Liver (tissue), 9 donors: ENCODE measurements around the gene NR6A1. TPM values are rescaled to one million over a fixed set of nuclear protein-coding genes. Genes with fewer than 3 reads are reported as not detected.

Source experiments
- DNase-seq: peaks from one replicate; pipeline ENCODE4 v3.0.0-alpha.2; 2017; ENCODE audit warnings: low spot score
- H3K27ac ChIP-seq, 2 donors: one replicate each; pipeline ENCODE4 v1.7.0; 2013; ENCODE audit warnings: inconsistent platforms in 2 of 2, low read length in 2 of 2, control low read depth in 1 of 2, low read depth in 1 of 2, mild to moderate bottlenecking in 1 of 2
- H3K27me3 ChIP-seq, 4 donors: one replicate each; pipeline versions ENCODE4 v1.6.1 to v1.7.0; 2013; ENCODE audit warnings: low read length in 3 of 4, inconsistent platforms in 1 of 4, mild to moderate bottlenecking in 1 of 4, moderate library complexity in 1 of 4; ENCODE audit not compliant: control insufficient read depth in 4 of 4, insufficient read depth in 4 of 4
- H3K36me3 ChIP-seq, 4 donors: one replicate each; pipeline versions ENCODE4 v1.6.1 to v1.7.0; 2013; ENCODE audit warnings: low read length in 3 of 4, mild to moderate bottlenecking in 3 of 4, low read depth in 1 of 4, moderate library complexity in 1 of 4; ENCODE audit not compliant: control insufficient read depth in 4 of 4, insufficient read depth in 3 of 4
- H3K4me1 ChIP-seq, 4 donors: one replicate each; pipeline versions ENCODE4 v1.6.1 to v1.7.0; 2013; ENCODE audit warnings: low read length in 3 of 4, mild to moderate bottlenecking in 3 of 4, moderate library complexity in 1 of 4; ENCODE audit not compliant: control insufficient read depth in 4 of 4, insufficient read depth in 4 of 4
- H3K4me3 ChIP-seq, 3 donors: one replicate each; pipeline versions ENCODE4 v1.6.1 to v1.7.0; 2013; ENCODE audit warnings: low read length in 3 of 3, control low read depth in 1 of 3, low read depth in 1 of 3, mild to moderate bottlenecking in 1 of 3
- H3K9ac ChIP-seq, 2 donors: one replicate each; pipeline ENCODE4 v1.7.0; 2013; ENCODE audit warnings: low read length in 2 of 2, mild to moderate bottlenecking in 2 of 2, moderate library complexity in 2 of 2, control low read depth in 1 of 2, low read depth in 1 of 2
- H3K9me3 ChIP-seq, 4 donors: one replicate each; pipeline versions ENCODE4 v1.6.1 to v1.7.0; 2013; ENCODE audit warnings: low read length in 3 of 4; ENCODE audit not compliant: control insufficient read depth in 4 of 4
- ATF3 ChIP-seq: IDR thresholded peaks from 2 replicates; pipeline ENCODE4 v1.6.1; 2016; ENCODE audit warnings: antibody characterized with exemption
- EGR1 ChIP-seq, 2 donors: IDR thresholded peaks; 2 replicates each; pipeline ENCODE4 v1.6.1; 2016 to 2018; ENCODE audit warnings: antibody characterized with exemption in 2 of 2, low read depth in 2 of 2
- FOXA1 ChIP-seq: IDR thresholded peaks from 2 replicates; pipeline ENCODE4 v1.6.1; 2016; ENCODE audit warnings: antibody characterized with exemption
- FOXA2 ChIP-seq: IDR thresholded peaks from 2 replicates; pipeline ENCODE4 v1.6.1; 2016; ENCODE audit warnings: antibody characterized with exemption
- GABPA ChIP-seq, 2 donors: IDR thresholded peaks in 1 of 2; conservative IDR thresholded peaks in 1 of 2; 2 replicates each; pipeline ENCODE4 v1.6.1; 2016; ENCODE audit warnings: antibody characterized with exemption in 2 of 2, mild to moderate bottlenecking in 1 of 2, moderate library complexity in 1 of 2
- HNF4G ChIP-seq: IDR thresholded peaks from 2 replicates; pipeline ENCODE4 v1.6.1; 2016; ENCODE audit warnings: antibody characterized with exemption
- JUND ChIP-seq, 2 donors: IDR thresholded peaks; 2 replicates each; pipeline ENCODE4 v1.6.1; 2016; ENCODE audit warnings: antibody characterized with exemption in 2 of 2
- MAX ChIP-seq: IDR thresholded peaks from 2 replicates; pipeline ENCODE4 v1.6.1; 2016; ENCODE audit warnings: antibody characterized with exemption
- NR2F2 ChIP-seq: IDR thresholded peaks from 2 replicates; pipeline ENCODE4 v1.6.1; 2016; ENCODE audit warnings: antibody characterized with exemption
- RAD21 ChIP-seq, 2 donors: IDR thresholded peaks; 2 replicates each; pipeline ENCODE4 v1.6.1; 2016; ENCODE audit warnings: antibody characterized with exemption in 2 of 2, mild to moderate bottlenecking in 2 of 2
- RXRA ChIP-seq, 2 donors: IDR thresholded peaks; 2 replicates each; pipeline ENCODE4 v1.6.1; 2017 to 2018; ENCODE audit warnings: antibody characterized with exemption in 2 of 2, mild to moderate bottlenecking in 1 of 2
- SP1 ChIP-seq: IDR thresholded peaks from 2 replicates; pipeline ENCODE4 v1.6.1; 2018; ENCODE audit warnings: antibody characterized with exemption, mild to moderate bottlenecking
- TAF1 ChIP-seq: conservative IDR thresholded peaks from 2 replicates; pipeline ENCODE4 v1.6.1; 2016; ENCODE audit warnings: antibody characterized with exemption, mild to moderate bottlenecking
- YY1 ChIP-seq: IDR thresholded peaks from 2 replicates; pipeline ENCODE4 v1.6.1; 2016; ENCODE audit warnings: antibody characterized with exemption, mild to moderate bottlenecking
- WGBS: extraction: QIAGEN DNeasy Blood & Tissue Kit; methylation state at CpG from one replicate; pipeline ENCODE4 v1.1.7; 2013; 5-methylcytosine and 5-hydroxymethylcytosine counted together
- polyA plus RNA-seq, 2 donors: library from polyadenylated mRNA; stranded (reverse) in 1 of 2; unstranded in 1 of 2; fragments of 200-250 nt in 1 of 2; fragments of >200 nt in 1 of 2; fragmentation: Nextera tagmentation in 1 of 2; extraction: Ambion mirVana in 1 of 2; gene quantifications; one replicate each; pipeline versions ENCODE4 v1.2.1 to v1.2.3, GENCODE V29; 2013 to 2015
- total RNA-seq, 2 donors: library from RNA; depleted of rRNA; stranded (reverse); fragments of >200 nt; gene quantifications; one replicate each; pipeline ENCODE4 v1.2.3, GENCODE V29; 2014
- TF ChIP-seq, protein P1 (sequence below): IDR thresholded peaks from 2 replicates; pipeline ENCODE4 v1.6.1; 2016; ENCODE audit warnings: antibody characterized with exemption
- TF ChIP-seq, protein P2 (sequence below): fragments of 150-350 bp; IDR thresholded peaks from 2 replicates; pipeline ENCODE4 v1.5.1; 2017; ENCODE audit warnings: improper control_type of control experiment, low read depth, low read length; ENCODE audit not compliant: missing input control
- donor health status: healthy.
- donor health status: healthy.
- donor health status: healthy.
- donor health status: healthy.
- donor health status: healthy.

Gene NR6A1
- total and polyA plus RNA-seq, 4 donors = 0.72 to 6.1 (median 2.1) TPM

DNA sequence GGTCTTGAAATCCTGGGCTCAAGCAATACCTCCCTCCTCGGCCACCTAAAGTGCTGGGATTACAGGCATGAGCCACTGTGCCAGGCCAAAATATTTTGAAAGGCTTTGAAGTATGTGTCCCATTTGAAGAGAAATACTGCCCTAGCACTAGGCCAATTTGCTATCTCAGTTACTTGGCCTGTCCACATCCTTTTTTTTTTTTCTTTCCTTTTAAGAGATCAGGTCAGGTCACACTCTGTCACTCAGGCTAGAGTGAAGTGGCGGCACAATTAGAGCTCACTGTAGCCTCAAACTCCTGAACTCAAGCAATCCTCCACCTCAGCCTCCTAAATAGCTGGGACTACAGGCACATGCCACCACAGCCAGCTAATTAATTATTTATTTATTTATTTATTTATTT lies 84.2 kb downstream of the NR6A1 start:
- H3K9ac ChIP-seq = no peak overlapping the region
- H3K9me3 ChIP-seq = no peaks in the 10 kb centered on the region
- no peak overlapping the region for H3K4me3 ChIP-seq
- TF ChIP-seq YY1 = no peak
- no peak for TF ChIP-seq HNF4G
- TF ChIP-seq, protein P1, sequence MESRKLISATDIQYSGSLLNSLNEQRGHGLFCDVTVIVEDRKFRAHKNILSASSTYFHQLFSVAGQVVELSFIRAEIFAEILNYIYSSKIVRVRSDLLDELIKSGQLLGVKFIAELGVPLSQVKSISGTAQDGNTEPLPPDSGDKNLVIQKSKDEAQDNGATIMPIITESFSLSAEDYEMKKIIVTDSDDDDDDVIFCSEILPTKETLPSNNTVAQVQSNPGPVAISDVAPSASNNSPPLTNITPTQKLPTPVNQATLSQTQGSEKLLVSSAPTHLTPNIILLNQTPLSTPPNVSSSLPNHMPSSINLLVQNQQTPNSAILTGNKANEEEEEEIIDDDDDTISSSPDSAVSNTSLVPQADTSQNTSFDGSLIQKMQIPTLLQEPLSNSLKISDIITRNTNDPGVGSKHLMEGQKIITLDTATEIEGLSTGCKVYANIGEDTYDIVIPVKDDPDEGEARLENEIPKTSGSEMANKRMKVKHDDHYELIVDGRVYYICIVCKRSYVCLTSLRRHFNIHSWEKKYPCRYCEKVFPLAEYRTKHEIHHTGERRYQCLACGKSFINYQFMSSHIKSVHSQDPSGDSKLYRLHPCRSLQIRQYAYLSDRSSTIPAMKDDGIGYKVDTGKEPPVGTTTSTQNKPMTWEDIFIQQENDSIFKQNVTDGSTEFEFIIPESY = no peak
- no peak for TF ChIP-seq GABPA (IDR thresholded peaks at IDR 0.05 in 1 of 2, conservative IDR thresholded peaks at IDR 0.05 in 1 of 2)
- TF ChIP-seq JUND (IDR thresholded peaks at IDR 0.05) = no peak
- no peak for TF ChIP-seq NR2F2
- TF ChIP-seq RXRA (IDR thresholded peaks at IDR 0.05) = no peak
- no peak for TF ChIP-seq EGR1 (IDR thresholded peaks at IDR 0.05; ENCODE audit: low read depth in 2 of 2)
- no peak for TF ChIP-seq TAF1
- TF ChIP-seq FOXA1 = no peak
- no peak for TF ChIP-seq SP1
- TF ChIP-seq, protein P2, sequence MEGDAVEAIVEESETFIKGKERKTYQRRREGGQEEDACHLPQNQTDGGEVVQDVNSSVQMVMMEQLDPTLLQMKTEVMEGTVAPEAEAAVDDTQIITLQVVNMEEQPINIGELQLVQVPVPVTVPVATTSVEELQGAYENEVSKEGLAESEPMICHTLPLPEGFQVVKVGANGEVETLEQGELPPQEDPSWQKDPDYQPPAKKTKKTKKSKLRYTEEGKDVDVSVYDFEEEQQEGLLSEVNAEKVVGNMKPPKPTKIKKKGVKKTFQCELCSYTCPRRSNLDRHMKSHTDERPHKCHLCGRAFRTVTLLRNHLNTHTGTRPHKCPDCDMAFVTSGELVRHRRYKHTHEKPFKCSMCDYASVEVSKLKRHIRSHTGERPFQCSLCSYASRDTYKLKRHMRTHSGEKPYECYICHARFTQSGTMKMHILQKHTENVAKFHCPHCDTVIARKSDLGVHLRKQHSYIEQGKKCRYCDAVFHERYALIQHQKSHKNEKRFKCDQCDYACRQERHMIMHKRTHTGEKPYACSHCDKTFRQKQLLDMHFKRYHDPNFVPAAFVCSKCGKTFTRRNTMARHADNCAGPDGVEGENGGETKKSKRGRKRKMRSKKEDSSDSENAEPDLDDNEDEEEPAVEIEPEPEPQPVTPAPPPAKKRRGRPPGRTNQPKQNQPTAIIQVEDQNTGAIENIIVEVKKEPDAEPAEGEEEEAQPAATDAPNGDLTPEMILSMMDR = no peak
- H3K27ac ChIP-seq = no peak overlapping the region
- over 99% methylated on average over 2 of the region's 2 CpGs for WGBS
- H3K4me1 ChIP-seq = peaks cover 0 to 10% (median 8%) of the 10 kb centered on the region in 4 donors
- H3K27me3 ChIP-seq = no peaks in the 10 kb centered on the region
- H3K36me3 ChIP-seq = no peaks in the 10 kb centered on the region
- DNase-seq = no peak

- DNase-seq = no peak
- Histone ChIP-seq H3K4me1 (peaks cover 0 to 19% (median 13%) of the 10 kb centered on the region in 4 donors), H3K4me3 (peak overlapping the region in 1 of 3 donors; percentile 2), H3K27ac (no peak overlapping the region), H3K9me3 (no peaks in the 10 kb centered on the region), H3K36me3 (no peaks in the 10 kb centered on the region), H3K27me3 (no peaks in the 10 kb centered on the region), H3K9ac (no peak overlapping the region)
- TF ChIP-seq GABPA (IDR thresholded peaks at IDR 0.05 in 1 of 2, conservative IDR thresholded peaks at IDR 0.05 in 1 of 2) (no peak), RAD21 (IDR thresholded peaks at IDR 0.05) (no peak), TAF1 (no peak)
- WGBS = 54% methylated on average over 5 of the region's 5 CpGs
Measured at GRCh38 chr9:124685217-124685616, 85.9 kb downstream of the NR6A1 start.

GRCh38 chr9:124684169-124684568 lies 86.9 kb downstream of the NR6A1 start:
- Histone ChIP-seq H3K4me3 (no peak overlapping the region), H3K27ac (no peak overlapping the region), H3K36me3 (no peaks in the 10 kb centered on the region), H3K4me1 (peaks cover 0 to 21% (median 13%) of the 10 kb centered on the region in 4 donors), H3K9ac (no peak overlapping the region), H3K9me3 (no peaks in the 10 kb centered on the region), H3K27me3 (no peaks in the 10 kb centered on the region)
- WGBS = 53% methylated on average over 1 of the region's 1 CpG
- DNase-seq = no peak
- TF ChIP-seq NR2F2 (no peak), GABPA (IDR thresholded peaks at IDR 0.05 in 1 of 2, conservative IDR thresholded peaks at IDR 0.05 in 1 of 2) (no peak), MAX (no peak), FOXA1 (no peak), YY1 (no peak), TAF1 (no peak), FOXA2 (no peak), RAD21 (IDR thresholded peaks at IDR 0.05) (no peak), RXRA (IDR thresholded peaks at IDR 0.05) (no peak), ATF3 (no peak), EGR1 (IDR thresholded peaks at IDR 0.05; ENCODE audit: low read depth in 2 of 2) (no peak), JUND (IDR thresholded peaks at IDR 0.05) (no peak)
- TF ChIP-seq, protein P2 = no peak
- TF ChIP-seq, protein P1 = no peak
